OCI-LY7 (cell line): ENCODE measurements around the gene FAM193B. TPM values are rescaled to one million over a fixed set of nuclear protein-coding genes. Genes with fewer than 3 reads are reported as not detected.

Experiments
- BruUV-seq: library from RNA; stranded (reverse); fragments of 400-500 nt; replicated peaks from 2 replicates; lab custom pipeline; 2021; lab: Mats Ljungman, UMichigan
- CTCF ChIA-PET: fragments of 300-600 bp; sonication (Branson Sonifier 250); formaldehyde crosslinking; loops from one replicate; lab custom pipeline; 2022; ENCODE audit warnings: antibody characterized with exemption; ENCODE audit not compliant: unreplicated experiment; lab: Charles Lee
- POLR2A ChIA-PET: fragments of 300-600 bp; sonication (Branson Sonifier 250); formaldehyde crosslinking; loops from one replicate; lab custom pipeline; 2022; ENCODE audit warnings: antibody characterized with exemption; lab: Charles Lee
- DNase-seq: peaks from one replicate; pipeline ENCODE4 v3.0.0-alpha.2; 2015; ENCODE audit warnings: low spot score
- H2AFZ ChIP-seq: fragments of 200-600 bp; sonication (generic), shearing (Covaris generic); 2 replicates; pipeline ENCODE4 v1.6.1; 2014; ENCODE audit warnings: mild to moderate bottlenecking, antibody characterized with exemption, low read length, moderate library complexity
- H3K27ac ChIP-seq: fragments of 200-600 bp; sonication (generic); 2 replicates; pipeline ENCODE4 v1.5.1; 2014; ENCODE audit warnings: mixed run types, low read depth, mild to moderate bottlenecking, moderate library complexity, low read length, inconsistent platforms; ENCODE audit not compliant: poor library complexity, severe bottlenecking
- H3K36me3 ChIP-seq: fragments of 200-600 bp; sonication (generic); 2 replicates; pipeline ENCODE4 v1.6.1; 2014; ENCODE audit warnings: mild to moderate bottlenecking, antibody characterized with exemption, low read length, moderate library complexity, mixed read lengths; ENCODE audit not compliant: insufficient read depth
- H3K4me1 ChIP-seq: fragments of 200-600 bp; sonication (generic); 2 replicates; pipeline ENCODE4 v1.5.1; 2014; ENCODE audit warnings: mild to moderate bottlenecking, low read length; ENCODE audit not compliant: insufficient read depth, poor library complexity, severe bottlenecking
- H3K4me2 ChIP-seq: fragments of 200-600 bp; sonication (generic); 2 replicates; pipeline ENCODE4 v1.6.1; 2014; ENCODE audit warnings: mild to moderate bottlenecking, low read length
- H3K4me3 ChIP-seq: fragments of 200-600 bp; sonication (generic); 2 replicates; pipeline ENCODE4 v1.5.1; 2014; ENCODE audit warnings: mild to moderate bottlenecking, low read depth, low read length; ENCODE audit not compliant: poor library complexity, severe bottlenecking
- H3K79me2 ChIP-seq: fragments of 200-600 bp; sonication (generic); 2 replicates; pipeline ENCODE4 v1.6.1; 2016; ENCODE audit warnings: low read depth, mild to moderate bottlenecking, low read length, moderate library complexity, mixed read lengths; ENCODE audit not compliant: insufficient read depth
- H3K9me2 ChIP-seq: fragments of 200-600 bp; sonication (generic); 2 replicates; pipeline ENCODE4 v1.6.1; 2016; ENCODE audit warnings: mild to moderate bottlenecking, low read length, mixed read lengths; ENCODE audit not compliant: insufficient read depth
- H3K9me3 ChIP-seq: fragments of 200-600 bp; sonication (generic); 2 replicates; pipeline ENCODE4 v1.6.1; 2014; ENCODE audit warnings: mild to moderate bottlenecking, mixed run types, low read length, mixed read lengths
- H4K20me1 ChIP-seq: fragments of 200-600 bp; sonication (generic); 2 replicates; pipeline ENCODE4 v1.6.1; 2014; ENCODE audit warnings: mild to moderate bottlenecking, antibody characterized with exemption, low read length, moderate library complexity, mixed read lengths; ENCODE audit not compliant: insufficient read depth
- CTCF ChIP-seq: fragments of 200-600 bp; sonication (generic); conservative IDR thresholded peaks from 2 replicates; pipeline ENCODE4 v1.5.1; 2014; ENCODE audit warnings: mild to moderate bottlenecking, antibody characterized with exemption, low read length, moderate library complexity, mixed read lengths
- EZH2phosphoT487 ChIP-seq: fragments of 200-600 bp; sonication (generic); IDR thresholded peaks from 2 replicates; pipeline ENCODE4 v1.6.1; 2018; ENCODE audit warnings: low read depth, borderline replicate concordance, mild to moderate bottlenecking, mixed run types, antibody characterized with exemption, low read length, moderate library complexity, mixed read lengths
- intact Hi-C: fragments of 100-400 bp; cut with micrococcal nuclease; formaldehyde crosslinking; loops from one replicate; pipeline ENCODE4 v1.10.0; 2022; ENCODE audit not compliant: unreplicated experiment
- total RNA-seq, 2 experiments: library from RNA; depleted of rRNA in 1 of 2; stranded (reverse); fragments of >200 nt in 1 of 2; shearing (Covaris generic) in 1 of 2; gene quantifications; 2 replicates each; pipeline ENCODE4 v1.2.3, GENCODE V29; 2014 to 2022

FAM193B gene
- total RNA-seq, 2 experiments from 2014 or later = 63.2 to 104 TPM

GRCh38 chr5:177516601-177517568 lies 37.5 kb downstream of the FAM193B start, which contains the start of gene DDX41:
Gene DDX41 (minus strand): TSS chr5:177516961. CDS start chr5:177516945, 16 bp downstream.
- H3K36me3 ChIP-seq = peaks cover 74% of the 10 kb centered on the region
- peak within 1 kb of the TSS; percentile 95 for H3K4me2 ChIP-seq
- H4K20me1 ChIP-seq = no peaks in the 10 kb centered on the region
- peak; percentile 96 for DNase-seq
- peak within 1 kb of the TSS; percentile 54; the same call in 1 of the 2 replicates for H2AFZ ChIP-seq
- CTCF ChIA-PET = interaction anchor here (1.0 to 1.6 kb wide), 2 partner anchors 9 to 165 kb away, joined by 3 read pairs; no protein-coding TSS in a partner anchor
- H3K27ac ChIP-seq = peak within 1 kb of the TSS; percentile 59
- peak within 1 kb of the TSS; percentile 92 for H3K4me3 ChIP-seq
- no peaks in the 10 kb centered on the region for H3K9me3 ChIP-seq
- POLR2A ChIA-PET = interaction anchor here (0.7 to 1.2 kb wide), 6 partner anchors 8 to 38 kb away, joined by 3 to 6 read pairs (median 4); no protein-coding TSS in a partner anchor
- BruUV-seq = TSS peak; percentile 85
- TF ChIP-seq CTCF (peak; percentile 17; the same call in 1 of the 2 replicates), EZH2phosphoT487 (no peak)
- no peaks in the 10 kb centered on the region for H3K9me2 ChIP-seq
- peaks cover 38% of the 10 kb centered on the region for H3K79me2 ChIP-seq
- peaks cover 43% of the 10 kb centered on the region for H3K4me1 ChIP-seq
- intact Hi-C loops = no loop called here

- no TSS peak for BruUV-seq
- intact Hi-C loops = no loop called here
- ChIA-PET POLR2A (interaction anchor here (0.6 to 1.2 kb wide), 3 partner anchors 8 to 40 kb away, joined by 3 to 5 read pairs (median 4); no protein-coding TSS in a partner anchor), CTCF (interaction anchor here (0.6 kb wide), 2 partner anchors 158 to 605 kb away, joined by 3 to 4 read pairs; partner anchors contain the start of gene RGS14)
- H3K4me1 ChIP-seq = peaks cover 45% of the 10 kb centered on the region
- H3K9me2 ChIP-seq = no peaks in the 10 kb centered on the region
- TF ChIP-seq CTCF (no peak), EZH2phosphoT487 (no peak)
- no peak for DNase-seq
- no peaks in the 10 kb centered on the region for H4K20me1 ChIP-seq
- H3K79me2 ChIP-seq = peaks cover 38% of the 10 kb centered on the region
- no peaks in the 10 kb centered on the region for H3K9me3 ChIP-seq
- H3K4me3 ChIP-seq = peak overlapping the region; percentile 92
- peak overlapping the region; percentile 95 for H3K4me2 ChIP-seq
- H2AFZ ChIP-seq = no peak overlapping the region
- H3K27ac ChIP-seq = no peak overlapping the region
- H3K36me3 ChIP-seq = peaks cover 74% of the 10 kb centered on the region
Observed at GRCh38 chr5:177515580-177515979, 38.8 kb downstream of the FAM193B start.
